Activated CD8-positive, alpha-beta T cell treated with anti-CD3 and anti-CD28 coated beads, Interleukin-2, amount 10 ng/mL, durations not matched to agents 7 days and 5 days (primary cell): ENCODE data around the gene PDGFRB. TPM values are rescaled to one million over a fixed set of nuclear protein-coding genes. Genes with fewer than 3 reads are reported as not detected.
A peak's percentile ranks its signal among the peaks of the same experiment; 100 is the strongest.

Source experiments
- ATAC-seq: fragments of 150-1000 bp; cut with Tn5 transposase; one replicate; pipeline ENCODE4 v1.10.0; 2021; ENCODE audit warnings: moderate library complexity
- CTCF ChIA-PET: fragments of 350-600 bp; sonication (Branson Sonifier 250); formaldehyde crosslinking; loops from one replicate; lab custom pipeline; 2021; ENCODE audit warnings: antibody characterized with exemption; lab: Charles Lee
- POLR2A ChIA-PET: fragments of 350-600 bp; sonication (Branson Sonifier 250); formaldehyde crosslinking; loops from one replicate; lab custom pipeline; 2021; ENCODE audit warnings: antibody characterized with exemption; lab: Charles Lee
- DNase-seq: peaks from one replicate; pipeline ENCODE4 v3.0.0-alpha.2; 2020
- H3K27ac Mint-ChIP-seq: one replicate; pipeline ENCODE4 v1.8.0; 2021; ENCODE audit warnings: mild to moderate bottlenecking, mixed read lengths
- H3K27me3 Mint-ChIP-seq: one replicate; pipeline ENCODE4 v1.8.0; 2021; ENCODE audit warnings: low read depth, mixed read lengths
- H3K36me3 Mint-ChIP-seq: one replicate; pipeline ENCODE4 v1.8.0; 2021; ENCODE audit warnings: low read depth, mixed read lengths
- H3K4me1 Mint-ChIP-seq: one replicate; pipeline ENCODE4 v1.8.0; 2021; ENCODE audit warnings: low read depth, mixed read lengths
- H3K4me3 Mint-ChIP-seq: one replicate; pipeline ENCODE4 v1.8.0; 2021; ENCODE audit warnings: mild to moderate bottlenecking, mixed read lengths
- H3K9me3 Mint-ChIP-seq: one replicate; pipeline ENCODE4 v1.8.0; 2022; ENCODE audit warnings: mixed read lengths; ENCODE audit not compliant: insufficient read depth
- total RNA-seq, 2 experiments: library from RNA; stranded (reverse); gene quantifications; one replicate each; pipeline ENCODE4 v1.2.3, GENCODE V29; 2021

The PDGFRB gene
- total RNA-seq, 2 experiments from 2014 or later: 47.0 to 49.0 TPM

DNA sequence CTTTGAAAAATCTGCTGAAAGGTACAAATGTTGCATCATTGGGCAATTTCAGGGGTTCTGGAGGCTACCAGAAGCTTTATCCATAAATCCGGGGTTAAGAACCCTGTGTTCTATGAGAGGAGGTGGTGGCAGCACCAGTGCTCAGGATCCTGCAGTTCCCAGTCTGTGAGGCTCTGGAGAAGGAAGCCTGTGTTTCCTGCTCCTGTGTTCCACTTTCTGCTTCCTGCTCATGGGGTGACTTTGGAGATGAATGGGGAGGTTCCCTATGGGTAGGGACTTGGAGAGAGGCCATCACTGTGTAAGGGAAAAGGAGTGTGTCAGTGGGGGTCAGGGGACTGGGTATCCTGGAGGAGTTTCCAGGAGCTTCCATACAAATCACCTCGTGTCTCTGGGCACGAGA lies 13.2 kb upstream of the PDGFRB start:
- no peaks in the 10 kb centered on the region for H3K36me3 Mint-ChIP-seq
- H3K27me3 Mint-ChIP-seq: peaks cover 65% of the 10 kb centered on the region
- H3K9me3 Mint-ChIP-seq: no peaks in the 10 kb centered on the region
- POLR2A ChIA-PET: no interaction called here
- no peak for ATAC-seq
- H3K27ac Mint-ChIP-seq: no peak overlapping the region
- no peak overlapping the region for H3K4me3 Mint-ChIP-seq
- DNase-seq: no peak
- CTCF ChIA-PET: interaction anchor here (0.6 to 1.2 kb wide), 2 partner anchors 18 to 47 kb away, joined by 3 read pairs; no protein-coding TSS in a partner anchor
- H3K4me1 Mint-ChIP-seq: peaks cover 2% of the 10 kb centered on the region

DNA sequence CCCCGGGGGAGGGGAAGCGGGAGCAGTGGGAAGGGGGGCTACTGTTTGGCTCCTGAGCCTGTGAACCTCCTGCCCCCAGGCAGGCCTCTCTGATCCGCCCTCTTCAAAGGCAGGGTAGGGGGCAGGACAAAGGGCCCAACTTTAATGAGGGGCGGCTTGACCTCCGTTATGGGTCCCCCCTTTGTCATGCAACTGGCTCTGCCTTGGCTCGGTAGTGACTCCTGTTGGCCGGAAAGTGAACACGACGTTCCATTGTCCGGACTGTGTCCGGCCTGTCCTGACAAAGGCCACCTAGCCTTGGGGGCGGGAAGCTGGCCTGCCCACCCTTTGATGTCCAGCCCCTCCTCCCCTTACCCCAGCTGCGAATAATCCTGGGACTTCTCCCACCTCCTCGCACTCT lies 12.3 kb upstream of the PDGFRB start:
- CTCF ChIA-PET: interaction anchor here (1.0 kb wide), 1 partner anchor 41 kb away, joined by 3 read pairs; no protein-coding TSS in a partner anchor
- Mint-ChIP-seq H3K4me1 (peaks cover 2% of the 10 kb centered on the region), H3K27me3 (peaks cover 59% of the 10 kb centered on the region), H3K9me3 (no peaks in the 10 kb centered on the region), H3K36me3 (no peaks in the 10 kb centered on the region), H3K27ac (no peak overlapping the region), H3K4me3 (no peak overlapping the region)
- POLR2A ChIA-PET: interaction anchor here (1.0 kb wide), 1 partner anchor 31 kb away, joined by 3 read pairs; no protein-coding TSS in a partner anchor
- DNase-seq (no peak), ATAC-seq (no peak)

DNA sequence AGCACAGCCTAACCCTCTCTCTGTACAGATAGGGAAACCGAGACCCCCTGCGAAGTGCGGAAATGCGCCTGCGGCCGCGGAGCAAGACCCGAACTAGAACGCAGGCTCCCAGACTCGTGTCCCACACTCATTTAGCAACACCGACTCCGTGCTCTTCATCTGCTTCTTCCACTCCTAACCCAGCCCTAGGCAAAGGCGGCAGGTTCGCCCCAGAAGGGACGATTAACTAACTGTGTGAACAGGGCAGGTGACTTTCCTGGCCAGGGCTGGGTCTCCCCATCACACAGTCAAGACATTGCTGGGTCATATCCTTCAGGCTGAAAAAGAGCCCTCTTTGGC lies 11.8 kb upstream of the PDGFRB start:
- ATAC-seq: no peak
- ChIA-PET CTCF (interaction anchor here (1.0 kb wide), 1 partner anchor 41 kb away, joined by 3 read pairs; no protein-coding TSS in a partner anchor), POLR2A (no interaction called here)
- H3K9me3 Mint-ChIP-seq: no peaks in the 10 kb centered on the region
- H3K4me3 Mint-ChIP-seq: no peak overlapping the region
- H3K27ac Mint-ChIP-seq: no peak overlapping the region
- no peak for DNase-seq
- no peaks in the 10 kb centered on the region for H3K36me3 Mint-ChIP-seq
- H3K27me3 Mint-ChIP-seq: peaks cover 59% of the 10 kb centered on the region
- H3K4me1 Mint-ChIP-seq: peaks cover 2% of the 10 kb centered on the region

- ATAC-seq: no peak
- CTCF ChIA-PET: interaction anchor here (0.7 kb wide), 1 partner anchor 21 kb away, joined by 3 read pairs; no protein-coding TSS in a partner anchor
- H3K9me3 Mint-ChIP-seq: no peaks in the 10 kb centered on the region
These were observed 11.2 kb upstream of the PDGFRB start, which contains the start of gene CDX1 for GRCh38 chr5:150166650-150167511. CDX1 (plus strand) TSS chr5:150166778; CDS start chr5:150166877, 99 bp downstream.

DNA sequence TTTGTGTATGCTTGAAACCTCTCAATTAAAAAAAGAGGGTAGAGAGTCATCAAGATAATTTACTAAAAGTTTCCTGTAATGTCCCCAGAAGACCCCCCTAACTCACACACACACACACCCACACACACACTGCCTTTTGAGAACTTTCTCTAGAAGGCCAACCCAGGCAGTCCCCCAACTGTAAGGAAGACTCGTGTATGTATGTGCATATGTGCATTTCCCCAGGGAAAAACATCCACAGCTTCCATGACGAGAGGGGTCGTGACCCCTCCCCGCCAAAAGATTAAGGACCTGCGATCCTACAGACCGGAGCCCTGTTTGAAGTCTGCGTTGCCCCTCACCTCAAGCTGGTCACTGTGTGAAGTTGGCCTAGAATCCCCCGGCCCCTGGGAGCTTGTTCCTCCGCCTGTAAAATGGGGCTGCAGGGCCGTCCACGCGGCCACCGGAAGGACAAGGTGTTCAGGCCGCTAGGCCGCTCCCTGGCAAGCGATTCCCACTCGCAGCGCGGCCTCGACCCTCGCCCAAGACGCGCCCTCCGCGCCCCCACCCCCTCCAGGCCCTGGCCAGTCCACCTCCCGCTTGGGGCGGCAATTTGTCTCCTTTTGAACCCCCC lies 10.5 kb upstream of the PDGFRB start:
- Mint-ChIP-seq H3K27me3 (peaks cover 51% of the 10 kb centered on the region), H3K27ac (no peak overlapping the region), H3K4me1 (peaks cover 9% of the 10 kb centered on the region), H3K36me3 (no peaks in the 10 kb centered on the region), H3K4me3 (no peak overlapping the region), H3K9me3 (no peaks in the 10 kb centered on the region)
- CTCF ChIA-PET: interaction anchor here (0.7 kb wide), 1 partner anchor 20 kb away, joined by 3 read pairs; no protein-coding TSS in a partner anchor
- no peak for ATAC-seq
- POLR2A ChIA-PET: interaction anchor here (0.7 kb wide), 1 partner anchor 50 kb away, joined by 3 read pairs; no protein-coding TSS in a partner anchor
- DNase-seq: no peak

More at GRCh38 chr5:150166650-150167511, 11.2 kb upstream of the PDGFRB start, which contains the start of gene CDX1:
- H3K27ac Mint-ChIP-seq: no peak within 1 kb of the TSS
- H3K4me1 Mint-ChIP-seq: peaks cover 3% of the 10 kb centered on the region
- no peak for DNase-seq
- H3K4me3 Mint-ChIP-seq: no peak within 1 kb of the TSS
- H3K36me3 Mint-ChIP-seq: no peaks in the 10 kb centered on the region
- POLR2A ChIA-PET: no interaction called here
- H3K27me3 Mint-ChIP-seq: peaks cover 53% of the 10 kb centered on the region

- ChIA-PET CTCF (no interaction called here), POLR2A (no interaction called here)
- ATAC-seq (no peak), DNase-seq (no peak)
- Mint-ChIP-seq H3K27me3 (peaks cover 36% of the 10 kb centered on the region), H3K9me3 (no peaks in the 10 kb centered on the region), H3K36me3 (no peaks in the 10 kb centered on the region), H3K4me3 (no peak overlapping the region), H3K4me1 (peaks cover 12% of the 10 kb centered on the region), H3K27ac (no peak overlapping the region)
These were observed 8.8 kb upstream of the PDGFRB start for GRCh38 chr5:150164211-150164980.

GRCh38 chr5:150163547-150164059 lies 8.0 kb upstream of the PDGFRB start:
- peaks cover 29% of the 10 kb centered on the region for H3K27me3 Mint-ChIP-seq
- POLR2A ChIA-PET: no interaction called here
- ATAC-seq (no peak), DNase-seq (no peak)
- no peak overlapping the region for H3K27ac Mint-ChIP-seq
- H3K4me1 Mint-ChIP-seq: peaks cover 12% of the 10 kb centered on the region
- no peak overlapping the region for H3K4me3 Mint-ChIP-seq
- no peaks in the 10 kb centered on the region for H3K36me3 Mint-ChIP-seq
- CTCF ChIA-PET: interaction anchor here (1.2 kb wide), 1 partner anchor 10 kb away, joined by 3 read pairs; no protein-coding TSS in a partner anchor
- no peaks in the 10 kb centered on the region for H3K9me3 Mint-ChIP-seq

- Mint-ChIP-seq H3K36me3 (no peaks in the 10 kb centered on the region), H3K27me3 (peaks cover 24% of the 10 kb centered on the region), H3K4me1 (peaks cover 12% of the 10 kb centered on the region), H3K9me3 (no peaks in the 10 kb centered on the region), H3K4me3 (no peak overlapping the region), H3K27ac (no peak overlapping the region)
- ChIA-PET CTCF (interaction anchor here (1.2 to 1.6 kb wide), 5 partner anchors 9 to 55 kb away, joined by 3 to 23 read pairs (median 9); no protein-coding TSS in a partner anchor), POLR2A (interaction anchor here (1.1 kb wide), 1 partner anchor 55 kb away, joined by 3 read pairs; no protein-coding TSS in a partner anchor)
- DNase-seq (no peak), ATAC-seq (no peak)
These were observed 7.4 kb upstream of the PDGFRB start for GRCh38 chr5:150163035-150163434.

DNA sequence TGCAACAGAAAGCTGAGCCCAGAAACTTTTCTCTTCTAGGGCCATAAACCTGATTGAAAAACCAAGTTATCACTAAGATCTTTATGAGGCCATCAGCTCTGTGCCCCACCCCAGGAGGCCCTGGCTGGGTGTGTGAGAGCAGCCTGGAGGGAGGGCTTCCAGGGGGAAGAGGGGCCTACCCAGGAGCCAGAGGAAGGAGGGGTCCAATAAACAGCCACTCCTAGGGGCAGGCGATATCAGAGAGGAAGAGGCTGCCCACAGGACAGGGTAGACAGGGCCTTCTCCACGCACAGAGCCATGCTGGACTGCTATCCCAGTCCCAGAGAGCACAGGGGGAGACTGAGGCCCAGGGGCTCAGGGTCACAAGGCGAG lies 6.5 kb upstream of the PDGFRB start:
- Mint-ChIP-seq H3K27me3 (peaks cover 16% of the 10 kb centered on the region), H3K36me3 (no peaks in the 10 kb centered on the region), H3K4me3 (no peak overlapping the region), H3K9me3 (no peaks in the 10 kb centered on the region), H3K27ac (no peak overlapping the region), H3K4me1 (peaks cover 10% of the 10 kb centered on the region)
- no peak for ATAC-seq
- ChIA-PET POLR2A (interaction anchor here (1.1 kb wide), 1 partner anchor 55 kb away, joined by 3 read pairs; no protein-coding TSS in a partner anchor), CTCF (interaction anchor here (0.5 to 1.6 kb wide), 13 partner anchors 12 to 241 kb away, joined by 3 to 23 read pairs (median 4); no protein-coding TSS in a partner anchor)
- DNase-seq: no peak

DNA sequence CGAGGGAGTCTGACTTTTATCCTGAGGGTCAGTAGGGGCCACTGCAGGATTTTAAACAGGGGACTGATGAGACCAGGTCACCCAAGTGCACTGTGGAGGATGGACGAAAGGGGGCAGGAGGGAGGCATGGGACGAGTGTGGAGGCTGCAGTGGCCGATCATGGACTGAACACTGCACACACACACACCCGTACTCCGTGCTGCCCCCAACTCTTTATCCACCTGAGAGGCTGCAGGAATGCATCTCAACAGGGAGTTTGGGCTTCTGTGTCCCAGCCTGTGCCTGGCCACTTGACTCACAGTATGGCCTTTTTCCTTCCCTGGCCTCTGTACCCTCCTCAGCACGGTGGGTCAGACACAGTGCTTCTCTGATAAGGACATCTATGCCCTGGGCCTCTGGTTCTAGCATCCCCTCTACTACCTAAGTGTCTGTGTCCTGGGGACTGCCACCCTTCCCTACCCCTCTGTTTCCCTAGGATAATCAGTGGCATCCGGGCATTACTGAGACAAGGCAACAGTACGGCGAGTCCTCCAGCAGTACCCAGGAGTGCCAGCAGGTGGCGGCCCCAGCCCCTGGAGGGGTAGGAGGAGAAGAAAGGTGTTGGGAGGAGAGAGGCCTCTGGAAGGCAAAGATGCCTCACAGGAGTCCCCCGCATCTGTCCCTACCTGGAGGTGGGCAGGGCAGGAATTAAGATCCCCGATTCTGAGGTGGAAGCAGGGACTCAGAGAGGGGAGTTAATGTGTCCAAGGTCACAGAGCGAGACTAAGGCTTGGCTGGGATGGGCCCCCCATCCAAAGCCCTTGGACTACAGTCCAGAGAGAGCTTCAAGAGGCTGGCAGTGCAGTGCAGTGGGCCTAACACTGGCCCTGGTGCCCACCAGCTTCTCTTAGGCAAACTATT lies 5.8 kb upstream of the PDGFRB start:
- H3K36me3 Mint-ChIP-seq: no peaks in the 10 kb centered on the region
- peaks cover 12% of the 10 kb centered on the region for H3K4me1 Mint-ChIP-seq
- H3K27me3 Mint-ChIP-seq: peaks cover 16% of the 10 kb centered on the region
- CTCF ChIA-PET: interaction anchor here (0.5 to 1.6 kb wide), 13 partner anchors 11 to 241 kb away, joined by 3 to 23 read pairs (median 4); no protein-coding TSS in a partner anchor
- DNase-seq (peak; percentile 90), ATAC-seq (peak; percentile 94)
- H3K9me3 Mint-ChIP-seq: no peaks in the 10 kb centered on the region
- no peak overlapping the region for H3K4me3 Mint-ChIP-seq
- H3K27ac Mint-ChIP-seq: no peak overlapping the region
- POLR2A ChIA-PET: no interaction called here
